ENCODE measurements around the gene ZNF827.

ZNF827 gene

GRCh38 chr4:145732895-145733880, 205.4 kb downstream of the ZNF827 start (continued):
- TF ChIP-seq ZNF791 (tag by site-specific recombination; IDR thresholded peaks at IDR 0.05) (no peak), ZFHX2 (tag by site-specific recombination; conservative IDR thresholded peaks at IDR 0.05) (peak; percentile 99), ZNF768 (tag by site-specific recombination; IDR thresholded peaks at IDR 0.05) (no peak), WT1 (tag by site-specific recombination; IDR thresholded peaks at IDR 0.05) (peak; percentile 39), IKZF3 (tag by site-specific recombination; IDR thresholded peaks at IDR 0.05) (0 out of 2 replicates have a peak, but pooled peaks have one; percentile 48), ZNF366 (tag by site-specific recombination; conservative IDR thresholded peaks at IDR 0.05) (no peak), ZNF202 (tag by site-specific recombination; IDR thresholded peaks at IDR 0.05; ENCODE audit: borderline replicate concordance) (no peak), ZBTB7A (tag by site-specific recombination; IDR thresholded peaks at IDR 0.05; ENCODE audit: low read depth) (no peak), ZNF623 (tag by site-specific recombination; IDR thresholded peaks at IDR 0.05) (no peak), ZNF138 (tag by site-specific recombination; IDR thresholded peaks at IDR 0.05; ENCODE audit: borderline replicate concordance) (no peak), HOXC10 (CRISPR knock-in tag; IDR thresholded peaks at IDR 0.05) (no peak), ZNF391 (tag by site-specific recombination; IDR thresholded peaks at IDR 0.05; ENCODE audit: borderline replicate concordance, low read depth) (no peak), ZNF571 (tag by site-specific recombination; IDR thresholded peaks at IDR 0.05) (no peak), ZNF560 (tag by site-specific recombination; IDR thresholded peaks at IDR 0.05; ENCODE audit: borderline replicate concordance) (no peak), TCF7L2 (IDR thresholded peaks at IDR 0.05; ENCODE audit: borderline replicate concordance, low read depth, low read length) (no peak), ZNF114 (tag by site-specific recombination; IDR thresholded peaks at IDR 0.05) (no peak), ZBTB11 (tag by site-specific recombination; conservative IDR thresholded peaks at IDR 0.05; ENCODE audit: low read depth) (peak; percentile 80; the same call in 1 of the 2 replicates), SALL2 (tag by site-specific recombination; IDR thresholded peaks at IDR 0.05; ENCODE audit: borderline replicate concordance) (no peak), ZBTB17 (tag by site-specific recombination; IDR thresholded peaks at IDR 0.05) (no peak), ZNF426 (tag by site-specific recombination; IDR thresholded peaks at IDR 0.05) (no peak), AEBP2 (tag by site-specific recombination; IDR thresholded peaks at IDR 0.05; ENCODE audit: borderline replicate concordance) (no peak), ZSCAN4 (tag by site-specific recombination; IDR thresholded peaks at IDR 0.05) (no peak), ZNF558 (tag by site-specific recombination; IDR thresholded peaks at IDR 0.05) (no peak), ZNF707 (tag by site-specific recombination; IDR thresholded peaks at IDR 0.05) (no peak), ZNF341 (tag by site-specific recombination; IDR thresholded peaks at IDR 0.05; ENCODE audit: low read depth) (peak; percentile 83), ZNF544 (tag by site-specific recombination; IDR thresholded peaks at IDR 0.05) (no peak), ZNF37A (tag by site-specific recombination; IDR thresholded peaks at IDR 0.05) (no peak), ZSCAN23 (tag by site-specific recombination; IDR thresholded peaks at IDR 0.05) (no peak)
- TF ChIP-seq, protein P1, sequence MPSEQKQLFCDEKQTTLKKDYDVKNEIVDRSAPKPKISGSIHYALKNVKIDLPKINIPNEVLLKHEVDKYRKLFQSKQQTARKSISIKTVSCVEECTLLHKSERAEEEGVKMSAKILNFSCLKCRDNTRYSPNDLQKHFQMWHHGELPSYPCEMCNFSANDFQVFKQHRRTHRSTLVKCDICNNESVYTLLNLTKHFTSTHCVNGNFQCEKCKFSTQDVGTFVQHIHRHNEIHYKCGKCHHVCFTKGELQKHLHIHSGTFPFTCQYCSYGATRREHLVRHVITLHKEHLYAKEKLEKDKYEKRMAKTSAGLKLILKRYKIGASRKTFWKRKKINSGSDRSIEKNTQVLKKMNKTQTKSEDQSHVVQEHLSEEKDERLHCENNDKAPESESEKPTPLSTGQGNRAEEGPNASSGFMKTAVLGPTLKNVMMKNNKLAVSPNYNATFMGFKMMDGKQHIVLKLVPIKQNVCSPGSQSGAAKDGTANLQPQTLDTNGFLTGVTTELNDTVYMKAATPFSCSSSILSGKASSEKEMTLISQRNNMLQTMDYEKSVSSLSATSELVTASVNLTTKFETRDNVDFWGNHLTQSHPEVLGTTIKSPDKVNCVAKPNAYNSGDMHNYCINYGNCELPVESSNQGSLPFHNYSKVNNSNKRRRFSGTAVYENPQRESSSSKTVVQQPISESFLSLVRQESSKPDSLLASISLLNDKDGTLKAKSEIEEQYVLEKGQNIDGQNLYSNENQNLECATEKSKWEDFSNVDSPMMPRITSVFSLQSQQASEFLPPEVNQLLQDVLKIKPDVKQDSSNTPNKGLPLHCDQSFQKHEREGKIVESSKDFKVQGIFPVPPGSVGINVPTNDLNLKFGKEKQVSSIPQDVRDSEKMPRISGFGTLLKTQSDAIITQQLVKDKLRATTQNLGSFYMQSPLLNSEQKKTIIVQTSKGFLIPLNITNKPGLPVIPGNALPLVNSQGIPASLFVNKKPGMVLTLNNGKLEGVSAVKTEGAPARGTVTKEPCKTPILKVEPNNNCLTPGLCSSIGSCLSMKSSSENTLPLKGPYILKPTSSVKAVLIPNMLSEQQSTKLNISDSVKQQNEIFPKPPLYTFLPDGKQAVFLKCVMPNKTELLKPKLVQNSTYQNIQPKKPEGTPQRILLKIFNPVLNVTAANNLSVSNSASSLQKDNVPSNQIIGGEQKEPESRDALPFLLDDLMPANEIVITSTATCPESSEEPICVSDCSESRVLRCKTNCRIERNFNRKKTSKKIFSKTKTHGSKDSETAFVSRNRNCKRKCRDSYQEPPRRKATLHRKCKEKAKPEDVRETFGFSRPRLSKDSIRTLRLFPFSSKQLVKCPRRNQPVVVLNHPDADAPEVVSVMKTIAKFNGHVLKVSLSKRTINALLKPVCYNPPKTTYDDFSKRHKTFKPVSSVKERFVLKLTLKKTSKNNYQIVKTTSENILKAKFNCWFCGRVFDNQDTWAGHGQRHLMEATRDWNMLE (tag by site-specific recombination; conservative IDR thresholded peaks at IDR 0.05; ENCODE audit: low read depth), result no peak

All from HEK293 (cell line).